Right lobe of liver (tissue), 6 donors: ENCODE measurements around the gene TMEM214. TPM values are rescaled to one million over a fixed set of nuclear protein-coding genes. Genes with fewer than 3 reads are reported as not detected.

Experiments
- ATAC-seq, 4 donors: fragments of 200-7000 bp; cut with Tn5 transposase; one replicate each; pipeline ENCODE4 v1.9.1; 2020; ENCODE audit warnings: mild to moderate bottlenecking in 4 of 4, moderate library complexity in 4 of 4
- DNase-seq, 3 donors: peaks; one replicate each; pipeline ENCODE4 v3.0.0-alpha.2; 2020
- H3K27ac ChIP-seq, 3 donors: fragments of 200-600 bp; one replicate each; pipeline ENCODE4 v1.8.0; 2022
- H3K27me3 ChIP-seq, 2 donors: fragments of 200-600 bp; one replicate each; pipeline ENCODE4 v1.8.0; 2022
- H3K36me3 ChIP-seq, 4 donors: fragments of 200-600 bp; sonication (generic) in 1 of 4; one replicate each; pipeline versions ENCODE4 v1.5.1 to v1.8.0; 2017 to 2022; ENCODE audit warnings: control low read depth in 1 of 4
- H3K4me1 ChIP-seq, 4 donors: fragments of 200-600 bp; sonication (generic) in 1 of 4; one replicate each; pipeline versions ENCODE4 v1.5.1 to v1.8.0; 2017 to 2022; ENCODE audit warnings: control low read depth in 1 of 4
- H3K4me3 ChIP-seq, 3 donors: fragments of 200-600 bp; one replicate each; pipeline ENCODE4 v1.8.0; 2022
- H3K9me3 ChIP-seq, 4 donors: fragments of 200-600 bp; sonication (generic) in 1 of 4; one replicate each; pipeline versions ENCODE4 v1.5.1 to v1.8.0; 2017 to 2022; ENCODE audit warnings: control low read depth in 1 of 4
- CTCF ChIP-seq, 4 donors: fragments of 200-600 bp in 3 of 4; fragments of 450-650 bp in 1 of 4; IDR thresholded peaks; one replicate each; pipeline versions ENCODE4 v1.5.1 to v1.8.0; 2016 to 2022; ENCODE audit warnings: antibody characterized with exemption in 4 of 4, mild to moderate bottlenecking in 2 of 4
- POLR2A ChIP-seq: fragments of 450-650 bp; IDR thresholded peaks from one replicate; pipeline ENCODE4 v1.6.1; 2017; ENCODE audit warnings: antibody characterized with exemption, mild to moderate bottlenecking
- WGBS: methylation state at CpG from one replicate; pipeline ENCODE4 v1.1.6; 2018; ENCODE audit warnings: low coverage, low lambda C conversion rate; ENCODE audit not compliant: insufficient coverage; ENCODE audit errors: missing lambda C conversion rate; 5-methylcytosine and 5-hydroxymethylcytosine counted together
- intact Hi-C, 2 donors: fragments of 100-400 bp; cut with DNase I; formaldehyde crosslinking; loops; one replicate each; pipeline versions ENCODE4 v1.11.2 to v1.14.1; 2022
- total RNA-seq, 6 experiments: library from RNA; depleted of rRNA in 2 of 6; stranded (reverse); fragments of >200 nt in 2 of 6; fragmentation: NEBNext Ultra II Directional in 3 of 6; extraction: Animal tissue kit (Norgen Biotek cat#: 25700) in 3 of 6; gene quantifications; one replicate each; pipeline versions ENCODE4 v1.1.0 to v1.2.4, GENCODE V29; 2016 to 2023
- donor health status: DM: no; HTN: yes; CAD: no.
- donor health status: DM: no; HTN: no; CAD: no.
- donor health status: DM: no; HTN: no; CAD: no.
- donor health status: DM: no; HTN: yes; CAD: no.
- donor health status: DM: no; HTN: yes; CAD: no.

TMEM214 gene
- total RNA-seq, 6 experiments from 2014 or later: 29.1 to 62.7 (median 50.0) TPM

GRCh38 chr2:27081984-27082772, 49.4 kb downstream of the TMEM214 start:
- TF ChIP-seq POLR2A: no peak
- TF ChIP-seq CTCF (IDR thresholded peaks at IDR 0.05): no peak
- Histone ChIP-seq H3K9me3 (no peaks in the 10 kb centered on the region), H3K4me1 (peaks cover 0 to 16% (median 5%) of the 10 kb centered on the region in 4 donors), H3K27ac (peak overlapping the region in 2 of 3 donors; percentile 17 to 63), H3K36me3 (no peaks in the 10 kb centered on the region), H3K27me3 (no peaks in the 10 kb centered on the region), H3K4me3 (no peak overlapping the region)
- WGBS: 80% methylated on average over 1 of the region's 38 CpGs
- ATAC-seq: no peak
- intact Hi-C loops: loop anchor here in 1 of 2 donors (10.0 kb wide), 2 partner anchors 57 to 117 kb away; no protein-coding TSS in a partner anchor
- no peak for DNase-seq

GRCh38 chr2:27082773-27083409, 50.1 kb downstream of the TMEM214 start:
- ATAC-seq: no peak
- intact Hi-C loops: loop anchor here in 1 of 2 donors (10.0 kb wide), 2 partner anchors 58 to 118 kb away; no protein-coding TSS in a partner anchor
- no peaks in the 10 kb centered on the region for H3K36me3 ChIP-seq
- no peak overlapping the region for H3K27ac ChIP-seq
- TF ChIP-seq CTCF (IDR thresholded peaks at IDR 0.05) (no peak), POLR2A (no peak)
- peaks cover 0 to 16% (median 5%) of the 10 kb centered on the region in 4 donors for H3K4me1 ChIP-seq
- H3K27me3 ChIP-seq: no peaks in the 10 kb centered on the region
- no peaks in the 10 kb centered on the region for H3K9me3 ChIP-seq
- DNase-seq: no peak
- no peak overlapping the region for H3K4me3 ChIP-seq
- WGBS: no CpG with 5 or more reads among the region's 27 CpGs

GRCh38 chr2:27083410-27084296, 50.9 kb downstream of the TMEM214 start:
- Histone ChIP-seq H3K27me3 (no peaks in the 10 kb centered on the region), H3K4me1 (peaks cover 0 to 16% (median 5%) of the 10 kb centered on the region in 4 donors), H3K36me3 (no peaks in the 10 kb centered on the region), H3K27ac (no peak overlapping the region), H3K4me3 (no peak overlapping the region), H3K9me3 (no peaks in the 10 kb centered on the region)
- intact Hi-C loops: loop anchor here in 1 of 2 donors (10.0 kb wide), 2 partner anchors 59 to 119 kb away; no protein-coding TSS in a partner anchor
- peak in 1 of 3 donors; percentile 31 for DNase-seq
- WGBS: 100% methylated on average over 1 of the region's 20 CpGs
- no peak for TF ChIP-seq POLR2A
- no peak for TF ChIP-seq CTCF (IDR thresholded peaks at IDR 0.05)
- ATAC-seq: no peak
